ENCODE data around the gene MAPKAPK3.

- TF ChIP-seq, protein P1, sequence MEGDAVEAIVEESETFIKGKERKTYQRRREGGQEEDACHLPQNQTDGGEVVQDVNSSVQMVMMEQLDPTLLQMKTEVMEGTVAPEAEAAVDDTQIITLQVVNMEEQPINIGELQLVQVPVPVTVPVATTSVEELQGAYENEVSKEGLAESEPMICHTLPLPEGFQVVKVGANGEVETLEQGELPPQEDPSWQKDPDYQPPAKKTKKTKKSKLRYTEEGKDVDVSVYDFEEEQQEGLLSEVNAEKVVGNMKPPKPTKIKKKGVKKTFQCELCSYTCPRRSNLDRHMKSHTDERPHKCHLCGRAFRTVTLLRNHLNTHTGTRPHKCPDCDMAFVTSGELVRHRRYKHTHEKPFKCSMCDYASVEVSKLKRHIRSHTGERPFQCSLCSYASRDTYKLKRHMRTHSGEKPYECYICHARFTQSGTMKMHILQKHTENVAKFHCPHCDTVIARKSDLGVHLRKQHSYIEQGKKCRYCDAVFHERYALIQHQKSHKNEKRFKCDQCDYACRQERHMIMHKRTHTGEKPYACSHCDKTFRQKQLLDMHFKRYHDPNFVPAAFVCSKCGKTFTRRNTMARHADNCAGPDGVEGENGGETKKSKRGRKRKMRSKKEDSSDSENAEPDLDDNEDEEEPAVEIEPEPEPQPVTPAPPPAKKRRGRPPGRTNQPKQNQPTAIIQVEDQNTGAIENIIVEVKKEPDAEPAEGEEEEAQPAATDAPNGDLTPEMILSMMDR (IDR thresholded peaks at IDR 0.05 in 8 of 11, conservative IDR thresholded peaks at IDR 0.05 in 3 of 11): no peak
- TF ChIP-seq POLR2AphosphoS5 (IDR thresholded peaks at IDR 0.05): no peak
Observed at GRCh38 chr3:50612970-50613846, 3.7 kb upstream of the MAPKAPK3 start.

All from spleen (tissue), 7 donors.